K562 (cell line): ENCODE measurements around the gene ZNF768. TPM values are rescaled to one million over a fixed set of nuclear protein-coding genes. Genes with fewer than 3 reads are reported as not detected.

ENCODE experiments used
- BRD4 ChIP-seq: fragments of 200-600 bp; sonication (generic); IDR thresholded peaks from 2 replicates; pipeline ENCODE4 v1.6.1; 2017; ENCODE audit warnings: inconsistent platforms
- CTCFL ChIP-seq: IDR thresholded peaks from 2 replicates; pipeline ENCODE4 v1.6.1; 2011; ENCODE audit warnings: borderline replicate concordance, low read depth, mild to moderate bottlenecking, moderate library complexity, low read length; ENCODE audit not compliant: insufficient read depth, poor library complexity, severe bottlenecking
- DIDO1 ChIP-seq: fragments of 450-650 bp; IDR thresholded peaks from 2 replicates; pipeline ENCODE4 v1.6.1; 2016; ENCODE audit warnings: low read depth, missing biosample characterization, missing genetic modification characterization
- ETV6 ChIP-seq, 3 experiments: fragments of 150-350 bp in 1 of 3; sonication (generic) in 1 of 3; formaldehyde crosslinking in 1 of 3; IDR thresholded peaks; 2 replicates each; pipeline versions ENCODE4 v1.6.1 to v1.8.0; 2014 to 2022; ENCODE audit warnings: borderline replicate concordance in 2 of 3, low read depth in 2 of 3, antibody characterized with exemption in 1 of 3, low read length in 1 of 3, mild to moderate bottlenecking in 1 of 3, missing genetic modification reagents in 1 of 3
- FOS ChIP-seq: IDR thresholded peaks from 3 replicates; pipeline ENCODE4 v1.6.1; 2011; ENCODE audit not compliant: insufficient read length; ENCODE audit errors: extremely low read depth
- GABPB1 ChIP-seq: sonication (generic); formaldehyde crosslinking; IDR thresholded peaks from 2 replicates; pipeline ENCODE4 v1.8.0; 2022; ENCODE audit warnings: mild to moderate bottlenecking, missing genetic modification reagents
- HLTF ChIP-seq: fragments of 450-650 bp; IDR thresholded peaks from 2 replicates; pipeline ENCODE4 v1.6.1; 2016
- HMGN3 ChIP-seq: IDR thresholded peaks from 2 replicates; pipeline ENCODE4 v1.6.1; 2011; ENCODE audit warnings: borderline replicate concordance, low read depth, mild to moderate bottlenecking, mixed read lengths, low read length; ENCODE audit not compliant: insufficient read length; ENCODE audit errors: extremely low read depth
- HOXB6 ChIP-seq: fragments of 250-450 bp; sonication (Bioruptor Pico); IDR thresholded peaks from 2 replicates; pipeline ENCODE4 v1.5.1; 2022; ENCODE audit warnings: mild to moderate bottlenecking, borderline replicate concordance
- KAT8 ChIP-seq: fragments of 450-650 bp; IDR thresholded peaks from 2 replicates; pipeline ENCODE4 v1.6.1; 2016; ENCODE audit warnings: low read depth, mild to moderate bottlenecking
- PHB2 ChIP-seq: fragments of 450-650 bp; IDR thresholded peaks from 2 replicates; pipeline ENCODE4 v1.6.1; 2017; ENCODE audit warnings: low read depth
- SMARCA5 ChIP-seq: fragments of 450-650 bp; IDR thresholded peaks from 2 replicates; pipeline ENCODE4 v1.6.1; 2016
- SPI1 ChIP-seq: IDR thresholded peaks from 2 replicates; pipeline ENCODE4 v1.6.1; 2011; ENCODE audit warnings: low read depth, low read length, control low read depth, borderline replicate concordance
- ZNF699 ChIP-seq: fragments of 250-450 bp; sonication (Bioruptor Pico); IDR thresholded peaks from 2 replicates; pipeline ENCODE4 v1.8.0; 2021; ENCODE audit warnings: mild to moderate bottlenecking, moderate library complexity; ENCODE audit not compliant: insufficient replicate concordance
- polyA plus RNA-seq, 8 experiments: library from polyadenylated mRNA; depleted of rRNA in 4 of 8; stranded (reverse) in 5 of 8; unstranded in 3 of 8; fragments of >200 nt; fragmentation: Nextera tagmentation in 2 of 8; fragmentation: Illumina TruSeq in 1 of 8; extraction: Ambion mirVana in 2 of 8; extraction: Trizol in 1 of 8; gene quantifications; 2 replicates each; pipeline versions ENCODE4 v1.2.1 to v1.2.3, GENCODE V29; 2011 to 2014; ENCODE audit warnings: inconsistent platforms in 1 of 8, missing spikeins in 1 of 8
- total RNA-seq, 7 experiments: library from RNA; depleted of rRNA in 6 of 7; stranded (reverse); fragments of >200 nt in 6 of 7; fragmentation: Illumina TruSeq in 2 of 7; extraction: Trizol in 2 of 7; gene quantifications; 2 replicates each; pipeline versions ENCODE4 v1.2.1 to v1.2.3, GENCODE V29; 2011 to 2021; ENCODE audit warnings: low replicate concordance in 1 of 7
- TF ChIP-seq, protein P1 (sequence below): fragments of 450-650 bp; formaldehyde crosslinking; IDR thresholded peaks from 2 replicates; pipeline ENCODE4 v1.4.0; 2022; ENCODE audit warnings: missing genetic modification characterization
- TF ChIP-seq, protein P2 (sequence below), 2 experiments: fragments of 450-650 bp; IDR thresholded peaks; 2 replicates each; pipeline ENCODE4 v1.6.1; 2016
- TF ChIP-seq, protein P3 (sequence below), 2 experiments: IDR thresholded peaks in 1 of 2; conservative IDR thresholded peaks in 1 of 2; 2 replicates each; pipeline ENCODE4 v1.6.1; 2016; ENCODE audit warnings: low read depth in 2 of 2, mild to moderate bottlenecking in 1 of 2, missing compliant biosample characterization in 1 of 2, missing genetic modification characterization in 1 of 2, moderate library complexity in 1 of 2
- TF ChIP-seq, protein P4 (sequence below): fragments of 250-450 bp; sonication (Bioruptor Pico); IDR thresholded peaks from 2 replicates; pipeline ENCODE4 v1.4.0; 2020; ENCODE audit warnings: mild to moderate bottlenecking, moderate library complexity

The ZNF768 gene
- total and polyA plus RNA-seq, 9 of the 15 experiments (the other 6 are each of a cell fraction or from before 2014, with no cell fraction given), result 0.13 to 50.7 (median 26.9) TPM

GRCh38 chr16:30558789-30559377 is 32.5 kb upstream of the ZNF768 start (continued):
- TF ChIP-seq, protein P1, sequence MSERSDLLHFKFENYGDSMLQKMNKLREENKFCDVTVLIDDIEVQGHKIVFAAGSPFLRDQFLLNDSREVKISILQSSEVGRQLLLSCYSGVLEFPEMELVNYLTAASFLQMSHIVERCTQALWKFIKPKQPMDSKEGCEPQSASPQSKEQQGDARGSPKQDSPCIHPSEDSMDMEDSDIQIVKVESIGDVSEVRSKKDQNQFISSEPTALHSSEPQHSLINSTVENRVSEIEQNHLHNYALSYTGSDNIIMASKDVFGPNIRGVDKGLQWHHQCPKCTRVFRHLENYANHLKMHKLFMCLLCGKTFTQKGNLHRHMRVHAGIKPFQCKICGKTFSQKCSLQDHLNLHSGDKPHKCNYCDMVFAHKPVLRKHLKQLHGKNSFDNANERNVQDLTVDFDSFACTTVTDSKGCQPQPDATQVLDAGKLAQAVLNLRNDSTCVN (CRISPR knock-in tag), result no peak
- TF ChIP-seq FOS, result no peak
- TF ChIP-seq, protein P2, sequence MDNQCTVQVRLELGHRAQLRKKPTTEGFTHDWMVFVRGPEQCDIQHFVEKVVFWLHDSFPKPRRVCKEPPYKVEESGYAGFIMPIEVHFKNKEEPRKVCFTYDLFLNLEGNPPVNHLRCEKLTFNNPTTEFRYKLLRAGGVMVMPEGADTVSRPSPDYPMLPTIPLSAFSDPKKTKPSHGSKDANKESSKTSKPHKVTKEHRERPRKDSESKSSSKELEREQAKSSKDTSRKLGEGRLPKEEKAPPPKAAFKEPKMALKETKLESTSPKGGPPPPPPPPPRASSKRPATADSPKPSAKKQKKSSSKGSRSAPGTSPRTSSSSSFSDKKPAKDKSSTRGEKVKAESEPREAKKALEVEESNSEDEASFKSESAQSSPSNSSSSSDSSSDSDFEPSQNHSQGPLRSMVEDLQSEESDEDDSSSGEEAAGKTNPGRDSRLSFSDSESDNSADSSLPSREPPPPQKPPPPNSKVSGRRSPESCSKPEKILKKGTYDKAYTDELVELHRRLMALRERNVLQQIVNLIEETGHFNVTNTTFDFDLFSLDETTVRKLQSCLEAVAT (IDR thresholded peaks at IDR 0.05), result peak in 1 of 2 experiments; percentile 88; a peak in 1 of 4 replicates
- no peak for TF ChIP-seq SPI1
- TF ChIP-seq HOXB6 (CRISPR knock-in tag), result no peak
- TF ChIP-seq, protein P3, sequence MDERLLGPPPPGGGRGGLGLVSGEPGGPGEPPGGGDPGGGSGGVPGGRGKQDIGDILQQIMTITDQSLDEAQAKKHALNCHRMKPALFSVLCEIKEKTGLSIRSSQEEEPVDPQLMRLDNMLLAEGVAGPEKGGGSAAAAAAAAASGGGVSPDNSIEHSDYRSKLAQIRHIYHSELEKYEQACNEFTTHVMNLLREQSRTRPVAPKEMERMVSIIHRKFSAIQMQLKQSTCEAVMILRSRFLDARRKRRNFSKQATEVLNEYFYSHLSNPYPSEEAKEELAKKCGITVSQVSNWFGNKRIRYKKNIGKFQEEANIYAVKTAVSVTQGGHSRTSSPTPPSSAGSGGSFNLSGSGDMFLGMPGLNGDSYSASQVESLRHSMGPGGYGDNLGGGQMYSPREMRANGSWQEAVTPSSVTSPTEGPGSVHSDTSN (CRISPR knock-in tag; IDR thresholded peaks at IDR 0.05; ENCODE audit: low read depth), result no peak
- TF ChIP-seq, protein P3 (tag; conservative IDR thresholded peaks at IDR 0.05; ENCODE audit: low read depth), result no peak
- TF ChIP-seq BRD4, result no peak
- TF ChIP-seq SMARCA5, result peak; percentile 93
- no peak for TF ChIP-seq ETV6 (IDR thresholded peaks at IDR 0.05; ENCODE audit: borderline replicate concordance in 1 of 2, low read depth in 2 of 2, low read length in 1 of 2)
- TF ChIP-seq ETV6 (CRISPR knock-in tag; IDR thresholded peaks at IDR 0.05; ENCODE audit: borderline replicate concordance), result no peak
- TF ChIP-seq HLTF, result no peak
- TF ChIP-seq, protein P4, sequence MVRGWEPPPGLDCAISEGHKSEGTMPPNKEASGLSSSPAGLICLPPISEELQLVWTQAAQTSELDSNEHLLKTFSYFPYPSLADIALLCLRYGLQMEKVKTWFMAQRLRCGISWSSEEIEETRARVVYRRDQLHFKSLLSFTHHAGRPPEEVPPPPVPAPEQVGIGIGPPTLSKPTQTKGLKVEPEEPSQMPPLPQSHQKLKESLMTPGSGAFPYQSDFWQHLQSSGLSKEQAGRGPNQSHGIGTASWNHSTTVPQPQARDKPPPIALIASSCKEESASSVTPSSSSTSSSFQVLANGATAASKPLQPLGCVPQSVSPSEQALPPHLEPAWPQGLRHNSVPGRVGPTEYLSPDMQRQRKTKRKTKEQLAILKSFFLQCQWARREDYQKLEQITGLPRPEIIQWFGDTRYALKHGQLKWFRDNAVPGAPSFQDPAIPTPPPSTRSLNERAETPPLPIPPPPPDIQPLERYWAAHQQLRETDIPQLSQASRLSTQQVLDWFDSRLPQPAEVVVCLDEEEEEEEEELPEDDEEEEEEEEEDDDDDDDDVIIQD (CRISPR knock-in tag), result no peak
- no peak for TF ChIP-seq PHB2
- no peak for TF ChIP-seq DIDO1 (tag)
- no peak for TF ChIP-seq ZNF699 (CRISPR knock-in tag)
- no peak for TF ChIP-seq KAT8
- no peak for TF ChIP-seq CTCFL
- no peak for TF ChIP-seq HMGN3
- TF ChIP-seq GABPB1 (CRISPR knock-in tag), result 0 out of 2 replicates have a peak, but pooled peaks have one; percentile 17
